ENCODE data around the gene GPR155. TPM values are rescaled to one million over a fixed set of nuclear protein-coding genes. Genes with fewer than 3 reads are reported as not detected.
"Not testable (repeated sequence)": the region's sequence is repeated elsewhere in the genome, so short reads cannot be mapped to it uniquely, and the experiment has no call there.

GPR155 gene
- total RNA-seq, 1 donor from 2014 or later: 1.3 TPM

DNA sequence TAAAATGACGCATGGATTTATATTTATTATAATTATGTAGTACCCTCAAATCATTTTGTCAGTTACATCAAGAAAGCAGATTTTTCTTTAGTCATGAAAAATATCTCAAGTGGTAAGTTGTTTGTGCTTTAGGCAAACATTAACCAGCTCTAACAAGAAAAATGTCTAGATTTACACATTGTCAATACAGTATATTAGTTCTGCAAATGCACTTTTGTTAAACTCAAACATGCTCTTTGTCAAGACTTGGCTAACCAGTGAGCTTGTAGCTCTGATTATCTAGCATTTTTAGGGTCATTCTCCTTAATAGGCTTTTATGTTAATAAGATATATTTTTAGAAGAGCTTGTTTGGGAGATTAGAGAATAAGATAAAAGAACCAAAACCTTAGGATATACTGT lies 58.6 kb downstream of the GPR155 start:
- FAIRE-seq: no peak
- no peaks in the 10 kb centered on the region for H3K27me3 ChIP-seq (ENCODE audit: control insufficient read depth, insufficient read depth, low read length)
- H3K4me3 ChIP-seq (ENCODE audit: low read depth, low read length): no peak overlapping the region
- DNase-seq (ENCODE audit: low read depth): no peak
- H3K36me3 ChIP-seq (ENCODE audit: control insufficient read depth, insufficient read depth, low read length): no peaks in the 10 kb centered on the region
- TF ChIP-seq, protein P1, sequence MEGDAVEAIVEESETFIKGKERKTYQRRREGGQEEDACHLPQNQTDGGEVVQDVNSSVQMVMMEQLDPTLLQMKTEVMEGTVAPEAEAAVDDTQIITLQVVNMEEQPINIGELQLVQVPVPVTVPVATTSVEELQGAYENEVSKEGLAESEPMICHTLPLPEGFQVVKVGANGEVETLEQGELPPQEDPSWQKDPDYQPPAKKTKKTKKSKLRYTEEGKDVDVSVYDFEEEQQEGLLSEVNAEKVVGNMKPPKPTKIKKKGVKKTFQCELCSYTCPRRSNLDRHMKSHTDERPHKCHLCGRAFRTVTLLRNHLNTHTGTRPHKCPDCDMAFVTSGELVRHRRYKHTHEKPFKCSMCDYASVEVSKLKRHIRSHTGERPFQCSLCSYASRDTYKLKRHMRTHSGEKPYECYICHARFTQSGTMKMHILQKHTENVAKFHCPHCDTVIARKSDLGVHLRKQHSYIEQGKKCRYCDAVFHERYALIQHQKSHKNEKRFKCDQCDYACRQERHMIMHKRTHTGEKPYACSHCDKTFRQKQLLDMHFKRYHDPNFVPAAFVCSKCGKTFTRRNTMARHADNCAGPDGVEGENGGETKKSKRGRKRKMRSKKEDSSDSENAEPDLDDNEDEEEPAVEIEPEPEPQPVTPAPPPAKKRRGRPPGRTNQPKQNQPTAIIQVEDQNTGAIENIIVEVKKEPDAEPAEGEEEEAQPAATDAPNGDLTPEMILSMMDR (IDR thresholded peaks at IDR 0.05; ENCODE audit: insufficient read depth, low read length, severe bottlenecking): no peak

DNA sequence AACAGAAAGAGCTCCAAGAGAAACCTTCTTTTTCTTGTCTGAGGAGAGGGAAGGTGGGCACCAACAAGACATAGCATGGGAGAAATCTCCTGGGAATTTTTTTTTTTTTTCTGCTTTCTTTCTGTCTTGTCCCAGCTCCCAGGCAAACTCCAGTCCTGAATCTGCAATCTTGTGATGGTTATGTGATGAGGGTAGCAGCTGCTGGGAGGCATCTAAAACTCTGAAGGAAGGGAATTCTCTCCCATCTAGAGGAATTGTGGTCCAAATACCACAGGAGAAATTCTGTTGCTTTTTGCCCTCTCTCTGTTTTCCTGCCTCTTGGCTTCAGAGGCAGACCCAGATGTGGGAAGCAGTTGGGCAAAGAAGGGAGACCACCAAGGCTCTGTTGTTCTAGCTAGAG lies 74.6 kb downstream of the GPR155 start:
- Histone ChIP-seq H3K36me3 (ENCODE audit: control insufficient read depth, insufficient read depth, low read length) (no peaks in the 10 kb centered on the region), H3K4me3 (ENCODE audit: low read depth, low read length) (no peak overlapping the region), H3K27me3 (ENCODE audit: control insufficient read depth, insufficient read depth, low read length) (no peaks in the 10 kb centered on the region)
- FAIRE-seq (no peak), DNase-seq (ENCODE audit: low read depth) (no peak)
- TF ChIP-seq, protein P1 (IDR thresholded peaks at IDR 0.05; ENCODE audit: insufficient read depth, low read length, severe bottlenecking): no peak

DNA sequence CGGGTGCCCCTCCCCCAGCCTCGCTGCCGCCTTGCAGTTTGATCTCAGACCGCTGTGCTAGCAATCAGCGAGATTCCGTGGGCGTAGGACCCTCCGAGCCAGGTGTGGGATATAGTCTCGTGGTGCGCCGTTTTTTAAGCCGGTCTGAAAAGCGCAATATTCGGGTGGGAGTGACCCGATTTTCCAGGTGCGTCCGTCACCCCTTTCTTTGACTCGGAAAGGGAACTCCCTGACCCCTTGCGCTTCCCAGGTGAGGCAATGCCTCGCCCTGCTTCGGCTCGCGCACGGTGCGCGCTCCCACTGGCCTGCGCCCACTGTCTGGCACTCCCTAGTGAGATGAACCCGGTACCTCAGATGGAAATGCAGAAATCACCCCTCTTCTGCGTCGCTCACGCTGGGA lies 76.8 kb downstream of the GPR155 start:
- DNase-seq (ENCODE audit: low read depth); FAIRE-seq; H3K36me3 ChIP-seq (ENCODE audit: control insufficient read depth, insufficient read depth, low read length); H3K27me3 ChIP-seq (ENCODE audit: control insufficient read depth, insufficient read depth, low read length): not testable (repeated sequence)
- H3K4me3 ChIP-seq (ENCODE audit: low read depth, low read length): peak overlapping the region; percentile 20

DNA sequence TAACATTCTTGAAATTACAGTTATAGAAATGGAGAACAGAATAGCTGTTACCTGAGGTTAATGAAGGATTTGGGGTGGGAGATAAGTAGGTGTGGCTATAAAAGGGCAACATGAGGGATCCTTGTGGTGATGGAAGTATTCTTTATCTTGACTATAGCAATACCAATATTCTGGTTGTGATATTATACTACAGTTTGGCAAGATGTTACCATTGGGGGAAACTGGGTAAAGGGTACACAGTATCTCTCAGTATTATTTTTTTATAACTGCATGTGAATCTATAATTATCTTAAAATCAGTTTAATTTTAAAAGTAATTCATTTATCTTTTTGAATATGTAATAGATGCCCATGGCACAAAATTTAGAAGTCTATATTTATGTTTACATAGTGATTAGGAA lies 83.2 kb downstream of the GPR155 start:
- DNase-seq (ENCODE audit: low read depth): no peak
- TF ChIP-seq, protein P1 (IDR thresholded peaks at IDR 0.05; ENCODE audit: insufficient read depth, low read length, severe bottlenecking): no peak
- no peaks in the 10 kb centered on the region for H3K27me3 ChIP-seq (ENCODE audit: control insufficient read depth, insufficient read depth, low read length)
- H3K4me3 ChIP-seq (ENCODE audit: low read depth, low read length): no peak overlapping the region
- no peak for FAIRE-seq
- H3K36me3 ChIP-seq (ENCODE audit: control insufficient read depth, insufficient read depth, low read length): no peaks in the 10 kb centered on the region

DNA sequence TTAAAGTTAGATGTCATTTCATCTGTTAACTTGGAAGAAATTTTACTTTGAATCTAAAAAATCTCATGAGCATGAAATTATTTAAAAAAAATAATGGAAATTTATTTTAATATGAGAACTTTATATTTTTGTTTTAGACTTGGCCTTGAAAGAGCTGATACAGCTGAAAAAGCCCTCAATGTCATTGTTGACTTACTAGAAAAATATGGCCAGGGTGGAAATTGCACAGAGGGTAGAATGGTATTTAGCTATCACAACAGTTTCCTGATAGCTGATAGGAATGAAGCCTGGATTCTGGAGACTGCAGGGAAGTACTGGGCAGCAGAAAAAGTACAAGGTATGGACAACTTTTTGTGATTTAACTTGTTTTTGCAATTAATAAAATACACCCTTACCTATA lies 86.0 kb downstream of the GPR155 start:
- DNase-seq (ENCODE audit: low read depth): no peak
- Histone ChIP-seq H3K36me3 (ENCODE audit: control insufficient read depth, insufficient read depth, low read length) (no peaks in the 10 kb centered on the region), H3K4me3 (ENCODE audit: low read depth, low read length) (no peak overlapping the region), H3K27me3 (ENCODE audit: control insufficient read depth, insufficient read depth, low read length) (no peaks in the 10 kb centered on the region)
- TF ChIP-seq, protein P1 (IDR thresholded peaks at IDR 0.05; ENCODE audit: insufficient read depth, low read length, severe bottlenecking): no peak
- no peak for FAIRE-seq

DNA sequence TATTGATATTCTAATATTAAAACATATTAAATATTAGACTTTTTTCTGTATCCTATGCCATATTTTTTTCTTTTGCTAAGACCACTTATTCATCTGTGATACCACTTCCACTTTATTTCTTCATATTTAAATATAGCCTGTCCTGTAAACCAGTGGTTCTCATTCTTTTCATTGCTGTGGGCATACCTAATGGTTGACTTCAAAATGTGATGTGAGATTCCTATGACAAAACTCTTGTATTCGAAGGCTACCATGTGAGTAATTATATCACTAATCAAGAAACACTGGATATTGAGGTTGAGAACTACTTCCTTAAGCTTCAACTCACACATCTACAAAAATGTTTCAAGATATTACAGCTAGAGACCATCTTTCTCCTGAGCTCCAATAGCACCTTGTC lies 87.7 kb downstream of the GPR155 start:
- no peaks in the 10 kb centered on the region for H3K36me3 ChIP-seq (ENCODE audit: control insufficient read depth, insufficient read depth, low read length)
- no peak for FAIRE-seq
- TF ChIP-seq, protein P1 (IDR thresholded peaks at IDR 0.05; ENCODE audit: insufficient read depth, low read length, severe bottlenecking): no peak

More for the DNA sequence above, 87.7 kb downstream of the GPR155 start:
- Histone ChIP-seq H3K27me3 (ENCODE audit: control insufficient read depth, insufficient read depth, low read length) (no peaks in the 10 kb centered on the region), H3K4me3 (ENCODE audit: low read depth, low read length) (no peak overlapping the region)
- no peak for DNase-seq (ENCODE audit: low read depth)
